Sigmoid colon (tissue), 7 donors: ENCODE data around the gene AIM2. TPM values are rescaled to one million over a fixed set of nuclear protein-coding genes. Genes with fewer than 3 reads are reported as not detected.

ENCODE experiments used
- DNase-seq: peaks from one replicate; pipeline ENCODE4 v3.0.0-alpha.2; 2019
- H3K27ac ChIP-seq, 4 donors: fragments of 200-600 bp; sonication (generic); one replicate each; pipeline ENCODE4 v1.5.1; 2016 to 2019; ENCODE audit warnings: mild to moderate bottlenecking in 1 of 4
- H3K27me3 ChIP-seq, 3 donors: fragments of 200-600 bp; sonication (generic); one replicate each; pipeline ENCODE4 v1.5.1; 2019; ENCODE audit warnings: mild to moderate bottlenecking in 1 of 3
- H3K36me3 ChIP-seq, 4 donors: fragments of 200-600 bp; sonication (generic); one replicate each; pipeline ENCODE4 v1.5.1; 2016 to 2019
- H3K4me1 ChIP-seq, 4 donors: fragments of 200-600 bp; sonication (generic); one replicate each; pipeline ENCODE4 v1.5.1; 2017 to 2019
- H3K4me3 ChIP-seq, 4 donors: fragments of 200-600 bp; sonication (generic); one replicate each; pipeline ENCODE4 v1.5.1; 2017 to 2019; ENCODE audit warnings: mild to moderate bottlenecking in 2 of 4, moderate library complexity in 1 of 4
- H3K9me3 ChIP-seq, 4 donors: fragments of 200-600 bp in 3 of 4; sonication (generic) in 3 of 4; one replicate each; pipeline versions ENCODE4 v1.5.1 to v1.6.1; 2013 to 2019
- EP300 ChIP-seq, 4 donors: sonication (generic); formaldehyde crosslinking; IDR thresholded peaks; one replicate each; pipeline ENCODE4 v1.6.1; 2017; ENCODE audit warnings: antibody characterized with exemption in 4 of 4
- POLR2A ChIP-seq, 2 donors: fragments of 450-650 bp; IDR thresholded peaks; one replicate each; pipeline ENCODE4 v1.6.1; 2016; ENCODE audit warnings: antibody characterized with exemption in 2 of 2, mild to moderate bottlenecking in 2 of 2, moderate library complexity in 2 of 2
- POLR2AphosphoS5 ChIP-seq, 4 donors: sonication (generic); formaldehyde crosslinking; IDR thresholded peaks; one replicate each; pipeline ENCODE4 v1.6.1; 2017; ENCODE audit warnings: antibody characterized with exemption in 4 of 4
- WGBS, 2 donors: extraction: QIAGEN DNeasy Blood & Tissue Kit; methylation state at CpG; one replicate each; pipeline ENCODE4 v1.1.7; 2013; 5-methylcytosine and 5-hydroxymethylcytosine counted together
- intact Hi-C: fragments of 100-400 bp; cut with DNase I; formaldehyde crosslinking; loops from one replicate; pipeline ENCODE4 v1.15.1; 2023
- polyA plus RNA-seq, 3 donors: library from polyadenylated mRNA; stranded (reverse); fragments of 200-250 nt; gene quantifications; one replicate each; pipeline ENCODE4 v1.2.3, GENCODE V29; 2013
- total RNA-seq, 4 donors: library from RNA; depleted of rRNA; stranded (reverse); fragments of >200 nt; gene quantifications; one replicate each; pipeline ENCODE4 v1.1.0, GENCODE V29; 2016
- TF ChIP-seq, protein P1 (sequence below), 4 experiments: fragments of 450-650 bp in 3 of 4; fragments of 200-600 bp in 1 of 4; IDR thresholded peaks; one replicate each; pipeline ENCODE4 v1.5.1; 2016 to 2019; ENCODE audit warnings: antibody characterized with exemption in 4 of 4, mild to moderate bottlenecking in 3 of 4, moderate library complexity in 2 of 4
- donor health status: healthy with polysubstance abuse.
- donor health status: Bipolar disorder and iron deficiency.
- donor health status: healthy.

Gene AIM2
- total and polyA plus RNA-seq, 7 donors = 1.6 to 5.3 (median 3.3) TPM; not detected in 4

DNA sequence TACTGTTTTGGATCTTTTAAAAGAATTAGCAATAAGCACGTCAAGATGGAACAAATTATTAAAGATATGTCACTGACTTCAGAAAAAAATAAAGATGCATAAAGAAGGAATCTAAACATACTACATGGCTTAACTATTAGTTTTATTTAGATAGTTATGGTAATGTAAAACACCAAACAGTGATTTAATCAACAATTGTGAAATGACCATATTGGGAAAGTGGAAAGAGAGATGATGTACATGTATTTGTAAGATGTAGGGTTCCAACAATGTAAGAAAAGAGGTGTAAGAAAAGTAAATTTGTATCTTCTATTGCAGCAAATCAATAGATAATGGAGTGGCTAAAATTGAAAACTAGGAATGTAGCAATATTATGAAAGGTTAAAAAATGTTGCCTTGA, 6.4 kb upstream of the AIM2 start:
- WGBS, 2 donors = 84 to 92% methylated on average over 1 of the region's 1 CpG
- no peak overlapping the region for H3K27ac ChIP-seq
- TF ChIP-seq, protein P1, sequence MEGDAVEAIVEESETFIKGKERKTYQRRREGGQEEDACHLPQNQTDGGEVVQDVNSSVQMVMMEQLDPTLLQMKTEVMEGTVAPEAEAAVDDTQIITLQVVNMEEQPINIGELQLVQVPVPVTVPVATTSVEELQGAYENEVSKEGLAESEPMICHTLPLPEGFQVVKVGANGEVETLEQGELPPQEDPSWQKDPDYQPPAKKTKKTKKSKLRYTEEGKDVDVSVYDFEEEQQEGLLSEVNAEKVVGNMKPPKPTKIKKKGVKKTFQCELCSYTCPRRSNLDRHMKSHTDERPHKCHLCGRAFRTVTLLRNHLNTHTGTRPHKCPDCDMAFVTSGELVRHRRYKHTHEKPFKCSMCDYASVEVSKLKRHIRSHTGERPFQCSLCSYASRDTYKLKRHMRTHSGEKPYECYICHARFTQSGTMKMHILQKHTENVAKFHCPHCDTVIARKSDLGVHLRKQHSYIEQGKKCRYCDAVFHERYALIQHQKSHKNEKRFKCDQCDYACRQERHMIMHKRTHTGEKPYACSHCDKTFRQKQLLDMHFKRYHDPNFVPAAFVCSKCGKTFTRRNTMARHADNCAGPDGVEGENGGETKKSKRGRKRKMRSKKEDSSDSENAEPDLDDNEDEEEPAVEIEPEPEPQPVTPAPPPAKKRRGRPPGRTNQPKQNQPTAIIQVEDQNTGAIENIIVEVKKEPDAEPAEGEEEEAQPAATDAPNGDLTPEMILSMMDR (IDR thresholded peaks at IDR 0.05) = no peak
- TF ChIP-seq EP300 (IDR thresholded peaks at IDR 0.05) = no peak
- no peak for TF ChIP-seq POLR2A (IDR thresholded peaks at IDR 0.05)
- no peak for TF ChIP-seq POLR2AphosphoS5 (IDR thresholded peaks at IDR 0.05)
- H3K4me1 ChIP-seq = no peaks in the 10 kb centered on the region
- no peak for DNase-seq
- H3K4me3 ChIP-seq = no peak overlapping the region
- intact Hi-C loops = no loop called here
- no peaks in the 10 kb centered on the region for H3K27me3 ChIP-seq
- H3K9me3 ChIP-seq = no peaks in the 10 kb centered on the region
- H3K36me3 ChIP-seq = no peaks in the 10 kb centered on the region

DNA sequence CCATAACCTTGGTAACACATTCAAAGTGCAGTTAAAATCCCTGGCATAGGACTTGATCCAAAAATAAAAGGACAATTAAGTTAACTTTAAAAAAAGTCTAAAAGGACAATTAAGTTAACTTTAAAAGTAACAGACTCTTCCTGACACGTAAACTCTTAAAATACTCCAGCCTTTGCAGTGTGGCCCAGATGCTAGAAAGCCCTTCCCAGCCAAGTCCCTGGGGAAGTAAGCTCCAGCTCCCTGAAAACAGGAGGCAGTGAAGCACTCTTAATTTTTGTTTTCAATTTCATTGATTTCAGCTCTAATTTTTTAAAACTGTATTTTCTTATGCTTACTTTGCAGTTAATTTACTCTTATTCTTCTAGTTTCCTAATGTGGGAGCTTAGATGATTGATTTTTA, 5.1 kb upstream of the AIM2 start:
- Histone ChIP-seq H3K27ac (no peak overlapping the region), H3K4me1 (no peaks in the 10 kb centered on the region), H3K9me3 (no peaks in the 10 kb centered on the region), H3K36me3 (no peaks in the 10 kb centered on the region), H3K27me3 (no peaks in the 10 kb centered on the region), H3K4me3 (no peak overlapping the region)
- 68 to 81% methylated on average over 1 of the region's 1 CpG for WGBS, 2 donors
- TF ChIP-seq POLR2A (IDR thresholded peaks at IDR 0.05) (no peak), POLR2AphosphoS5 (IDR thresholded peaks at IDR 0.05) (no peak), EP300 (IDR thresholded peaks at IDR 0.05) (no peak)
- TF ChIP-seq, protein P1 (IDR thresholded peaks at IDR 0.05) = no peak
- intact Hi-C loops = no loop called here
- no peak for DNase-seq

DNA sequence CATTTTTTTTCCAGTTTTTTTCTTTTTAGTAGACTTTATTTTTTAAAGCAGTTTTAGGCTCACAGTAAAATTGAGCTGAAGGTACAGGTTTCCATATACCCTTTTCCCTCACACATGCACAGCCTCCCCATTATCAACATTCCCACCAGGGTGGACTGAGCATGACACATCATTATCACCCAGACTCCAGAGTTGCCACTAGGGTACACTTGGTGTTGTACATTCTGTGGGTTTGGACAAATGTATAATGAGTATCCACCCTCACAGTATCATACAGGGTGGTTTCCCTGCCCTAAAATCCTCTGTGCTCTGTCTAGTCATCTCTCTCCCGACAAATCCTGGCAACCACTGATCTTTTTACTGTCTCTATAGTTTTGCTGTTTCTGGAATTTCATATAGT, 3.0 kb upstream of the AIM2 start:
- Histone ChIP-seq H3K4me1 (no peaks in the 10 kb centered on the region), H3K36me3 (no peaks in the 10 kb centered on the region), H3K9me3 (no peaks in the 10 kb centered on the region), H3K27me3 (no peaks in the 10 kb centered on the region), H3K4me3 (no peak overlapping the region), H3K27ac (no peak overlapping the region)
- DNase-seq = no peak
- WGBS, 2 donors = 67 to 84% methylated on average over 1 of the region's 1 CpG
- intact Hi-C loops = loop anchor here (10.0 kb wide), 1 partner anchor 1115 kb away; no protein-coding TSS in a partner anchor
- TF ChIP-seq POLR2A (IDR thresholded peaks at IDR 0.05) = no peak
- no peak for TF ChIP-seq EP300 (IDR thresholded peaks at IDR 0.05)
- TF ChIP-seq, protein P1 (IDR thresholded peaks at IDR 0.05) = no peak
- no peak for TF ChIP-seq POLR2AphosphoS5 (IDR thresholded peaks at IDR 0.05)

DNA sequence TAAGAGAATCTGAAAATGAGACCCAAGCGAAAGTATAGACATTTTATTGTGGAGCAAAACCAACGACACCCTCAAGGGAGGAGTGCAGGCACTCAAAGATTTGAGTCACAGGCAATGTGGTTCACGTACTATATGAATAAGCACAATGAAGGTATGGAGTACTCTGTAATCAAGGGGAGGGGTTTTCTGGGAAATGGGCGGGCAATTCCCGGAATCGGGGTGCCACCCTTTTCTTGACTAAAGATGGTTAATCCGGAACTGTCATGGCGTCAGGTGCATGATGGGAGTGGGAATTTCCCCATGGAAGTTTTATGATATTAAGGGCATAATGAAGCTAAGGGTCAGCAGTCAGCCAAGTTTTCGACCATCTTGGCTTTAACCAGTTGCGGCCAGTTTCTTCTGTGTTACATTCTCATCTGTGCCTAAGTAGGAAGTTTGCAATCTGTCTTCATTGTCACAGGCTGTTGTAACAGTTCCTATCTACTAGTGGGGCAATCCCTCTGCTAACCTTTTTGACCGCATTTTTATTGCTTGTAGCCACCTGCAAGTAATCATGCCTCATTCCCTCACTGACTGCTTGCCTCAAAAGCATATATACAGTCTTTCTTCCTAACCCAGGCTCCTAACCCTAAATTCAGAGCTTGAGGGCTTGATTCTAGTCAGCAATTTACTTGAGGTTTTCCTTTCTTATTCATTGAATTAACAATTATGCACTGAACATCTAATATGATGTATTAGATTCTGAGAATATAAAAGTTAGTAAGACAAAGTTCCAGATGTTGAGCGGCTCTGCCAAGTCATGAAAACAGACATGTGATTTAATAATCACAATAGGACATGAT, 775 bp upstream of the AIM2 start:
- intact Hi-C loops = loop anchor here (10.0 kb wide), 1 partner anchor 1113 kb away; no protein-coding TSS in a partner anchor
- Histone ChIP-seq H3K27me3 (no peaks in the 10 kb centered on the region), H3K9me3 (no peaks in the 10 kb centered on the region), H3K4me1 (no peaks in the 10 kb centered on the region), H3K4me3 (no peak overlapping the region), H3K27ac (no peak overlapping the region), H3K36me3 (no peaks in the 10 kb centered on the region)
- no peak for TF ChIP-seq POLR2AphosphoS5 (IDR thresholded peaks at IDR 0.05)
- no peak for TF ChIP-seq EP300 (IDR thresholded peaks at IDR 0.05)
- TF ChIP-seq, protein P1 (IDR thresholded peaks at IDR 0.05) = no peak
- TF ChIP-seq POLR2A (IDR thresholded peaks at IDR 0.05) = no peak
- DNase-seq = no peak
- 65 to 68% methylated on average over 12 of the region's 12 CpGs for WGBS, 2 donors
